HCEC 1CT (cell line): Measurements from ENCODE around the gene RAD21L1.
A peak's percentile ranks its signal among the peaks of the same experiment; 100 is the strongest.

ENCODE experiments used
- DNase-seq: peaks from one replicate; pipeline ENCODE4 v3.0.0-alpha.2; 2017

Gene RAD21L1

DNA sequence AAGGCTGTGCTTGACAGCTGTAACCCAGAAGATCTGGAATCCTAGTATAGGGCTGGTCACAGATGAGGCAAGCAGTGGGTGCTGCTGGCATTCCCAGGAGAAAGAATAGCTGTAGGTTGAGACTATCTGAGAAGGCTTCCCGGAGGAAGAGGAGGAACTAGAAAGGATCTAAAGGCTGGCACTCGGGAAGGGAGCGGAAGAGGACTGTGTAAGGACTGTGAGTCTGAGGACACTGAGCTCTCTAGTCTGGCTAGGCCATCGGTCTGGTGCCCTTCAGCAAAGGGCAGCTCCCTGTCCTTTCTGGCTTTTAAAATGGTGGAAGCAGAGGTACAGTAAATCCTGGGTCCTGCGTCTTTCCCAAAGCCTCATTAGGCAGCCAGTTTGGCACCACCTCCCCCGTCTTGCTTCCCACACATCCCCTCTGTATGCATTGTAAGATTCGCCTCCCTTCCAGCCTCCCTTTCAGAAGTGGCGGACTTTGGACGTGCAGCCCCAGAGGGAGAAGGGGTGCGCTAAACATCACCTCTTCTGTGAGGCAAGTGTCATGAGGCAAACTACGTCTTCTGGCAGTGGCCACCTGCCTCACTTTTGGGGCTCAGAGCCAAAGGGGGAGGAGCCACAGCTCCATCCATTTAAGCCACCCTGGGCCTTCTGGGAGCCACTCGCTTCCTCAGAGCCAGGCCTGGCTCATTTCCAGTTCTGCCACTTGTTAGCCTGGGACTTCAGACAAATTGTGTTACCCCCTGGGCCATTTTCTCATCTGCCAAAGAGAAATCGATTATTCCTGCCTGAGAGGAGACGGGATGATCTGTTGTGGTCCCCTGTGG is 48.9 kb downstream of the RAD21L1 start:
- no peak for DNase-seq

DNA sequence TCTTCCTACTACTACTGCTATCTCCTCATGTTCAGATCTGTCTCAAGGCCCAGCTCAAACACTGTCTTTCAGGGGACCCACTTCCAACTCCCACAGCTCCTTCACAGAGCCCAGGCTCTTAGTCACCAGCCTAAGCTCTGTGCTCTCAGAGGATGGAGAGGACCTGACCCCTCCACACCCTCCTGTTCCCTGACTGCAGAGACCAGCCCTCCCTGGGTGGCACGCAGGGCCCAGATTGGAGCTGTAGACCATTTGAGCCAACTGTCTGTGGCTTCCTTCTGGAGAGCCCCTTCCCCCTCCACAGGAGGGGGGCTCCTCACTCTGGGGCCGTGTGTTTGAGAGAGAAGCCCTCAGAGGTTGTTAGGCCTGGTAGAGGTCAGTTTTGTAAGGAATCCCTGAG is 50.1 kb downstream of the RAD21L1 start:
- no peak for DNase-seq

DNA sequence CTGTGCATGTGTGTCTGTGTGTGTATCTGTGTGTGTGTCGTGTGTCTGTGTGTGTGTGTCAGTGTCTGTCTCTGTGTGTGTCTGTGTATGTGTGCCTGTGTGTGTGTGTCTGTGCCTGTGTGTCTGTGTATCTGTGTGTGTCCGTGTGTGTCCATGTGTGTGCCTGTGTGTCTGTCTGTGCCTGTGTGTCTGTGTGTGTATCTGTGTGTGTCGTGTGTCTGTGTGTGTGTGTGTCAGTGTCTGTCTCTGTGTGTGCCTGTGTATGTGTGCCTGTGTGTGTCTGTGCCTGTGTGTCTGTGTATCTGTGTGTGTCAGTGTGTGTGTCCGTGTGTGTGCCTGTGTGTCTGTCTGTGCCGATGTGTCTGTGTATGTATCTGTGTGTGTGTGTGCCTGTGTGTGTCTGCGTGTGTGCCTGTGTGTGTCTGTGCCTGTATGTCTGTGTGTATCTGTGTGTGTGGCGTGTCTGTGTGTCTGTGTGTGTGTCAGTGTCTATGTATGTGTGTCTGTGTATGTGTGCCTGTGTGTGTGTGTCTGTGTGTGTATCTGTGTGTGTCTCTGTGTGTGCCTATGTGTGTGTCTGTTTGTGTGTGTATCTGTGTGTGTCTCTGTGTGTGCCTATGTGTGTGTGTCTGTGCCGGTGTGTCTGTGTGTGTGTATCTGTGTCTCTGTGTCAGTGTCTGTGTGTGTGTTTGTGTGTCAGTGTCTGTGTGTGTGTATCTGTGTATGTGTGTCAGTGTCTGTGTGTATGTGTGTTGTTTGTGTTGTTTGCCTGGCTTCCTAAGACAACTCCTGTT is 51.9 kb downstream of the RAD21L1 start:
- no peak for DNase-seq

DNA sequence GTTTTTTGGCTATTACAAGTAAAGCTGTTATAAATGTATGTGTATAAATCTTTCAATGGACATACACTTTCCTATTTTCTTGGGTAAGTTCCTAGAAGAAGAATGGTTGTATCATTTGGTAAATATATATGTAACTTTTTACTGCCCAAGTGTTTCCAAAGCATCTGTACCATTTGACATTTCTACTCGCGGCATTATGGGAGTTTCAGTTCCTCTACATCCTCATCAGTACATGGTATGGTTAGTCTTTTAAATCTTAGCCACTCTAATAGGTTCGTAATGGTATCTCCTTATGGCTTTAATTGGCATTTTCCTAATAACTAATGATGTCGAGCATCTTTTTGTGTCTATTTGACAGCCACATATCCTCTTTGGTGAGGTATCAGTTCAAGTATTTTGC is 53.1 kb downstream of the RAD21L1 start:
- no peak for DNase-seq

DNA sequence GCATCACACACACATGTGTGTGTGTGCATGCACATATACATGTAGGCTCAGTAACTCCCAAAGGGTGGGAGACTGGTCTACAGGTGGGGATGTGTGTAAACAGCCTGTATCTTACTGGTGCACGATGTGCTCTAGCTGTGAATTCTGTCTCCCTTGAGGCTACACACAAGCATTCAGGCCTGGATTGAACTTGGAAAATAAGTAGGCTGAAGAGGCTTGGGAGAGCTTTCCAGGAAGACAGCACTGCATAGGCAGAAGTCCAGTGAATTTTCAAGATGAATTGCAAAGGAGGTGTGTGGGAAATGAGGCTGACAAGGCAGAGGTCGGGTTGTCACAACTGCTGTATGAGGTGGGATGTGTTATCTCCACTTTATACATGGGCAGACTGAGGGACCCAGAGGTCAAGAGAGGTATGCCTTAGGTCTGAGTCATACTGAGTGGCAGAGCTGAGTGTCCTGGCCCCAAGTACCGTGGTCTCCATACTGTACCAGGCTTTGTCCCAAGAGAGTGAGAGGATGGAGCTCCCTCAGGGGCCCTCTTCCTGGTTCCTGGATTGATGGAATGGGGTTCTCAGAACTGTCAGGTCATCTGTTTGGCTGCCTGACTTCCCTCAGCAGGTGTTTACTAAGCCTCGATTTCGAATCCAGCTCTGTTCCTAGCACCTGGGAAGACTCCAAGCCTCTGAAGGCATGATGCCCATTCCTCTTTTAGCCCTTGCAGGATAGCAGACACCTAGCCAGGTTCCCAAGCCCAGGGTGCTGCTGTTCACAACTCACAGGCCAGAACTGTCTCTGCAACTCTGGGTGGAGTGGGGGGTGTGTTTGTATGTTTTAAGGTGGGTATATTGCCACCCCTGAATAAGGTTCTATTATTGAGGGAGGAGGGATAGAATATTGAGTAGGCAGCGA is 54.6 kb downstream of the RAD21L1 start:
- no peak for DNase-seq

DNA sequence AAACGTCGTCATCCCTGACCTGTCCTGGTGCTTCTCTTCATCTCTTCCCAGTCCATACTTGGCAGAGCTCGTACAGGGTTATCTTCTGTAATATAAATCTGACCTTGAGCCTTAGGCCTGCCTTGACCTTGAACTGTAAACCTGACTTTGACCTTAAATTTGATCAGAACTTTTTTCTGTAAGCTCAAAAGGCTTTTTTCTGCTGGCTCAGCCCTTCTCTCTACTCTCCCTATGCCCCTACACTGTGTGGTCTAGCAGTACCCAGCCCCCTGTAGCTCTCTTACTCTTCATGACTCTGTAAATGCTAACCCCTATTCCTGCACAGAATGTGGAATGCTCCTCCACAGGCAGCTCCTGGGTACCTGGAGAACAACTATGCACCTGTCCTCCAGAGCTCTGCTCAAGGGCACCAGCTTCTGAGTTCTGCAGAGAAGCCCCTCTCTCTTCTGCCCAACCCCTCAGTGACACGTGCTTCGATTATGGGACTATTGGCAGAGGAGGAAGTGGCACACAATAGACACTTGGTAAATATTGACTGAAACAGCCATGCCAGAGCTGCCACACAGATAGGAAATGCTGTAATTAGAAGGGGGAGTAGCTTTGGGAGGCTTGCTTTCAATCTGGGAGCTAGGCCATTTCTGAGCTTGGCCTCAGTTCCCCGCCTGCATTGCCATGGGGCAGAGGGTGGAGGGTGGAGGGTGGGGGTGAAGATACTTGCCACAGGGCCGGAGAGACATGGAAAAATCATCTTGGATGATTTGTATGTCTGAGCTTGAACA is 55.6 kb downstream of the RAD21L1 start:
- no peak for DNase-seq

DNA sequence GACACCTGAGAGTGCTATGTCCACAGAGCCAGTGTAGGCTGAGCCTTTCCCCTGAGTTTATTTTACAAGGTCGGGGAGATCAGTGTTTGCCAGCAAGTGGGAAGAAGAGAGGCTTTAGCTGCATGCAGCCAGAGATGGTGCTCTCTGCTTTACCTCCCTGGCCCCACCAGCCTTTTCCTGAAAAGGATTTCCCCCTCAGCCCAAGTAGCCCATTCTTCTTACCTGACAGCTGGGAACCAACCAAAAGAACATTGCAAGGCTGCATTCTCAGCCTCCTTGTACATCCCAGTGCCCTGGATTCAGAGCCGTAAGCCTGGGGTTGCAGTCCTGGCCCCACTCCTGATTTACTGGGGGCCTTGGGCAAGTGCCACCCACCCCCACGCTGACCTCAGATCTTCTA is 57.1 kb downstream of the RAD21L1 start:
- no peak for DNase-seq

DNA sequence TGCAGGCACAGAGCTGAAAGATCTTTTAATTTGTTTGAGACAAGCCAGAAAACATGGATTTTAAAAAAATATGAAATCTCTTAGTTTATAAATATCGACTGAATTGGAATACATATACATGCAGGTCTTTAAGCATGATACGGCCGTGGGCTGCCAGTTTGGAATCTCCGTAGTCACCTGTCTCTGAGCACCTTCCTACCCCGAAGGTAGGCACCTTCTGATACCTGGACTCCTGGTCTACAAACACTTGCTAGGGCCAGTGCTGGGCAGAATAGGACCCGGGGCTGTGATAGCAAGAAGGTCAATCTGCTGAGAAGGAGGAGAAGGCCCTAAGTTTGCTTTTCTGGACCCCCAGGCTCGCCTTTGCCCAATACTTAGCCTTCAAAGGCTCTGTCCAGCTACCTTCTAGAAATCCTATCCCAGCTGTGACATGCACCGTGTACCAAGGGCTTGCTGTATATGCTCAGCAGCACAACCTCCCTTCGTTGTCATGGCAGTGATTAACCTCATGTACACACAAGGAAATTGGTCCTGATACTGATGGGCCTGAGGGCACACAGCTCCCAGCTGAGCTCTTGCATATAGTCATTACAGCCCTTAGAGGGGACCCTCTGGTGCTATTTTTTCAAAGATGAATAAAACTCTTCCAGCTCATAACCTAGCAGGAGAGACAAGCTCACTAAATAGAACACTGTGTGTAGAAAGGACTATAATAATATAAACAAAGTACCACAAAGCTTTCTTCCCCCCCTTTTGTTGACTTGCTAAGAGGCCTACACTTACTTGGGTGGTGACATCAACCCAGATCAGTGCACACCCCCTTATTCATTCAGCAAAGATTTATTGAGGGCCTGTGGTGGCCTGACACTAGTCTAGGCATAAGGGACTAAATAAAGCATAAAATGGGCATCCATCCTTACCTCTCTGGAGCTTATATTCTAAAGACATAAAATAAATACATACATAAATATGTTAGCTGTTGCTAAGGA is 58.0 kb downstream of the RAD21L1 start:
- DNase-seq, result no peak

DNA sequence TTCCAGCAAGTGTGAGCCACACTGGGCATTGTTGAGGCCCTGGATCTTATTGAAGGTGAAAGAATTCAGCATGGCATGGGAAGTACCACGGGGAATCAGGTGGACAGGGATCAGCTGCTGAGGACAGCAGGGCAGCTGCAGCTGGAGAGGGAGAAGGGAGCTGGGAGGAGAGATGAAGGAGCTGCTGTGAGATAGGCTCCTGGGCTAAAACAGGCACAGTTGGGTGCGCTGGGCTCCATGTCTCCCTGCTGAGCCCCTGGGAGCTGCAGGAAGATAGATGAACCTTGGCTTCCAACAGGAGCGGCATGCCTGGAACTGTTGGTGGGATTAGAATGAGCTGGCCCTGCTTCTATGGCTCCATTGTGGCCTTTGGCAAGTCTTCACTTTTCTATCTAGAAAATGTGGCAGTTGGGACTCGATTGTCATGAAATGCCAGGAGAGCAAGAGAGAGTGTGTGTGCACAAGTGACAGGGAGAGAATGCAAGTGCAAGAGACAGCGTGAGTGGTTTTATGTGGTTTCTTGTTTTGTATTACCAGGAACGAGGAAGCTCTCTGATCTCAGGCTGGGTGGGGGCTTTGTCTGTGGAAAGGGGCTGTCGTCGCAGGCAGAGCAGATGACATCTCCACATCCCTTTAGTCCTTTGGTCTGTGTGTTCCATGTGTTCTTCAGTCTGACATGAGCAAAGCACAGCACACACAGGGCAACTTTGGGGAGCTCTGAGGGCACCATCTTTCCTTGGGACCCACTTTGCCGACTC is 60.6 kb downstream of the RAD21L1 start:
- no peak for DNase-seq

DNA sequence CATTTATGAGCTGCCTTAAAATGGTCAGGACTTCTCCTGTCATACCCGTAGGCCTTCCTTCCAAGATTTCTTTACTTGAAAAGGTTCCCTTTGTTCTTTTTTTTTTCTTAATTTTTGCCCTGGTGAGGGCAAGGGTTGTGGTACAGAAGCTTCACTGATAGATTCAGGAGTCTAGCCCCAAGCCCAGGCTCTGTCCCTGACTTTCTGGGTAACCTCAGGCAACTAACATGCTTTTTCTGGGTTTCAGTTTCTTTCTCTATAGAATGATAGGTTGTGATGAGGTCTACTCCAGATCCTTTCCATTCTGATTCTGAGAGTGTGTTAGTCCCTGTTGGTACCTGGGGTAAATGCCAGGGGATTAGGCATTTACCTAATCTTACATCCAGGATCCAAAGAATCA is 61.5 kb downstream of the RAD21L1 start:
- no peak for DNase-seq

DNA sequence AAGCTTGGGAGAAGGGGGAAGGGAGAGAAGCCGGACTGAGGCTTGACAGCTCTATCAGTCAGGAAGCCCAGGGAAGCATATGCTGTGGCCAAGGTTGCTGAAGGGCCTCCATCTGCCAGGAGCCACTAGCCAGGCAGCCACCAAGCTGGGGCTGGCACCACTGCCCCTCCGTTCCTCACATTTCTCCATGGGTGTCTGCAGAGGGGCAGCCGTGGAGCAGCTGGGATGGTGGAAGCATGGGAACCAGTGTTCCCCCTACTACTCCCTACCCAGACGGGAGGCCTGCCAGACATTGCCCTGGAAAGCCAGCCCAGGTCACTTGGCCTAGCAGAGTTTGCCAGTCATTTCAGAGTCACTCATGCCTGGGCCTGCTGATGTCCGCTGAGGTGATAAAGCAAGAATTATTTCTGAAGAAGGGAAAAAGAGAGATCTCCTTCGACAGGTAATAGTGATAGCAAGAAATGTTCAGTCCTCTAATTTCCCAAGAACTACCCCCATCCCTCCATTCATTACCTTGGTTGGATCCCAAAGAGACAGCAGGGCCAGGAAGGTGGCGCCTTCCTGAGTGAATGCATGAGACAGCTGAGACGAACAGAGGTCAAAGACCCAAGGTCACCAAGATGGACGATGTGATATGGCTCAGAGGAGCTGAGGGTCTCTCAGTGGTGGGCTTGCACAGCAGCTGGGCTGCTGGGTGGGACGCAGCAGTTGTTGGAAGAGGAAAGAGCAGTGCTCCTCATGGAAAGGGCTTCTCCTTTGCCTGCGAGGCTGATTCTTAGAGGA is 62.1 kb downstream of the RAD21L1 start:
- DNase-seq, result no peak

DNA sequence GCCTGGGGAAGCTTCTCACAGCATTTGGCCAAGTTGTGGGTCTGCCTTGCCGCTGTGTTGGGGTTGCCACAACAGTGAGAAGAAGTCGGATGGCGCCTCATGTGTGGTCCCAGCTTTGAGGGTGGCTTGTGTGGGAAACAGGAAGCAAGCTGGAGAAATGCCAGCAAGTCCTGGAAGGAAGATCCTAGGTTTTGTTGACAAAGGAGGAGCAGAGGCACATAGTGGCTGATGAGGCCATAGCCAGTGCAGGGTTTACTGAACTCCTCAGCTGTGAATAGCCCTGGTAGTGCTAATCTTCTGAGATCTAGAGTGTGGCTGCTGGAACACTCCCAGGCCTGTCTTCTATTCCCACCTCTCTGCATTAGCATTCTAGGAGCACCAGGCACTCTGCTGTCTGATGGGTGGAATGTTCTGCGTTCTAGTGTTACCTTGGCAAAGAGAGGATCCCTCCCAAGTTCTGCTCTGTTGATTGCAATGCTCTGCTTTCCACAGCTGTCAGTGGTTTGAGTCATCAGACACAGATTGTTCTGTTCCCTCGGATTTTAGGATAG is 65.4 kb downstream of the RAD21L1 start:
- DNase-seq, result peak; percentile 23

DNA sequence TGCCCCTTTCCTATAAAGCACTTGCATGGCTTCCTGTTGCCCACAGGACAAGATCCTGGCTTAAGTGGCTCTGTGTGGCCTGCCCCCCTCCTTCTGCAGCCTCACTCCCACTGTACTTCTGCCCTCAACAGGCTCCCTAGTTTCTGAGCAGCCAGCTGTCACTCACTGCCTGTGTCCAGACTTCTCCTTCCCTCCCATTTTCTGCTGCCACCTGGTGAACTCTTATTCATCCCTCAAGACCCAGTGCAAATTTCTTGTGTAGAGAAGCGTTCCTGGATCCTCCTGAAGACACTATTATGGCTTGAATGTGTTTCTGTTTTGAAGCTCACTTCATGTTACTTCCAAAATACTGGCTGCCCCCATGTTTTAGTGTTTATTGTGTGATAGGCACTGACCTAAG is 66.8 kb downstream of the RAD21L1 start:
- no peak for DNase-seq

DNA sequence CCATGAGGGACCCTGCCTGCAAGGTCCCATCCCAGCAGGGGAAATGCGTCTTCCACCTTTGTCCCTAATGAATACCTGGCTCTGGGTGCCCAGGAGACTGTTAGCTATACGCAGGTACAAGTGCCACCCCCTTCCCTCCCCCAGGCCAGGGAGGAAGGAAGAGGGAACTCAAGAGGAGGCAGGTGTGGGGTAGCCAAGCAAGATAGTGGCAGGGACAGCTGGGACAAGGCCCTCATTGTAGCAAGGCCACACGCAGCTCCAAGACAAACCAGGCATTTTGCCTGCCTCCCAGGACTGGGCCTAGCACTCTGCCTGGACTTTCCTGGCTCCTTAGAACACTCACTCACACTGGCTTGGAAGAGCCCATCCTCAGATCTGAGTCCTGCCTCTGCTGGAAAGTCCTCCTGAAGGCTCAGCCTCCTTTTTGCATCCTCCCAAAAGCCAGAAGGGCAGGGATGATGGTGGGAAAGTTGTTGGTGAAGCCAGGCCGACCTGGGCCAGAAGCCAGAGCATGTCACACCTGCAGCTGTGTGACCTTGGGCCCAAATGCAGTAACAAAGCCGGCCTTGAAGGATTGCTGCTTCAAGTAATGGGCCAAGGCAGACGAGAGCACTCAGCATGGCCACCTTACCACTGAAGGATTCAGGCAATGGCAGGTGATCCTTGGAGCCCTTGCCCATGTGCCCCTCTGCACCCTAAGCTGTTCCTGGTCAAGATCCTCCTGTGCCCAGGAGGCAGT is 68.0 kb downstream of the RAD21L1 start:
- DNase-seq, result no peak

DNA sequence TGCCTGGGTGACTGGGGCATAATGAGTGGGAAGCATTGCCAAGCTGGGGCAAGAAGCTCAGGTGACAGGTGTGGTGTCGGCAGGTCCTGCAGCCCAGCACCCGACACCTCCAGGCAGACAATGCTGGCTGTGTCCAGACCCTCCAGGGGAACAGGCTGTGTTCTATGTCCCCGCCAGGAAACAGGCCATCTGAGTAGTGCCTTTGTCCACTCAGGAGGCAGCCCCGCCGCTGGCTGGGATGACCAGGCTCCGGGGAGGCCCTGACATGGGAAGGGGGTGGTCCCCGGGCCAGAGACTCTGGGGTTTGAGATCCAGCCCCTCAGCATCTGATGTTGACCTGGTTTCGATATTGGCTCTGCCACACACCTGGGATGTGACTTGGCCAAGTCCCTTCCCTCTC is 68.7 kb downstream of the RAD21L1 start:
- no peak for DNase-seq

DNA sequence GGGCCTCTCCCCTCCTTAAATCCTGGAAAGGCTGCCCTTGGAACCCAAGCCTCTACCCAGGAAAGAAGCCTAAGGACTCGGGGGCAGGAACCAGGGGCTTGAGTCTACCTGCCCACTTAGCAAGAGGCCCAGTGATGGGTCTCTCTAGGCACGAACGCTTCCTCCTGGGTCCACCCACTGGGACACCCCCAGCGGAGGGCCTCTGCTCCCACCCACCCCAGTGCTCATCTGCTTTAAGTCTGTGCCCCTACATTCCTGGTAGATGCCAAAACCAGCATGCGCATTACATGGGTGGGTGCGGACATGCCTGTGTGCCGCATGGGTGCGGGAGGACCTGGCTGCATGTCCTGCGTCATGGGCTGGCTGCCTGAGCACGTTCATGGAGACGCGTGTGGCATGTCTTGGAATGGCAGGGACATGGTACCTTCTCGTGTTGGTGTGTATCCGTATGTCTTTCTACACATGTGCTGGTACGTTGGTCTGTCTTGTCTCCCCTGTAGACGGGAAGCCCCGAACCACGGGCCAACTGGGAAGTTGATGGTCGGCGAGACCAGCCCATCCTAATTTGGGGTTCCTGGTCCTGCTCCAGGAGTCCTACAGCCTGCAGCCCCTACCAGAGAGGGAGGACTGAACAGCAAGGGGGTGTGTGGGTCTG is 69.6 kb downstream of the RAD21L1 start:
- DNase-seq, result no peak

DNA sequence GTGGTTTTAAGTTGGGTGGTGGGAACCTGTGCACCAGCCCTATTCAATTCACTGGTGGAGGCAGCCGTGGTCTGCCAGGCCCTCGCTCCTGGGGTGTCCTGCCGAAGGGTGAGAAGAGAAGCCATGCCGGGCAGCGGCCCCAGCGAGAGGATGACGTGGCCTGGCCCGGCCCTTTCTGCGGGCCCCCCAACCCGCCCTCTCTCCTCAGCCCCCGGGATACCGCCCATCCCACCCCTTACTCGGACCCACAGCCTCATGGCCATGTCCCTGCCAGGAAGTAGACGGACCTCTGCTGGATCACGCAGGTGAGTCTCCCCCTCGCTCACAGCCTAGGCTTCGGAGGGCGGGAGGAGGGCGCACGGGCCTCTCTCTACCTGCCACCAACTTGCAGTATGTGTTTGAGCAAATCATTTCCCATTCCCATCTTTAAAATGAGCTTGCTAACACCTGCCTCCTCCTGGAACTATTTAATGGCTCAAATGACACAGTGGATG is 70.3 kb downstream of the RAD21L1 start:
- DNase-seq, result no peak

DNA sequence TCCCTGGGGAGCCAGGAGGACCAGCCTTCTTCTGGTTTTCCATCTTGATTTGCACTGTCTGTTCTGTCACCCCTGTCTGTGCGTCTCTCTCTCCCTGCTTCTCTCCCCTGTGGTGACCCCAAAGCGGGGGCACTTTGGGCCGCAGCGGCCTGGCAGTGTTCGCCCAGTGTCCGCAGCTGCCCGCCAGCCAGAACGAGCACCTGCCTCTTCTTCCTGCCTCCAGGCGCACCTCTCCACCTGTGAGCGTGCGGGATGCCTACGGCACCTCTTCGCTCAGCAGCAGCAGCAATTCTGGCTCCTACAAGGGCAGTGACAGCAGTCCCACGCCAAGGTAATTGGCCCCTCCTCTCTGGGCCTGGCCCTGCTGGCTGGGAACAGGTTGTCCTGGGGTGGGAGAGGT is 71.1 kb downstream of the RAD21L1 start:
- no peak for DNase-seq
